Measurements from ENCODE around the gene TTC21A. TPM values are rescaled to one million over a fixed set of nuclear protein-coding genes. Genes with fewer than 3 reads are reported as not detected.

Gene TTC21A
- total RNA-seq, 1 experiment from 2014 or later: 7.7 TPM

DNA sequence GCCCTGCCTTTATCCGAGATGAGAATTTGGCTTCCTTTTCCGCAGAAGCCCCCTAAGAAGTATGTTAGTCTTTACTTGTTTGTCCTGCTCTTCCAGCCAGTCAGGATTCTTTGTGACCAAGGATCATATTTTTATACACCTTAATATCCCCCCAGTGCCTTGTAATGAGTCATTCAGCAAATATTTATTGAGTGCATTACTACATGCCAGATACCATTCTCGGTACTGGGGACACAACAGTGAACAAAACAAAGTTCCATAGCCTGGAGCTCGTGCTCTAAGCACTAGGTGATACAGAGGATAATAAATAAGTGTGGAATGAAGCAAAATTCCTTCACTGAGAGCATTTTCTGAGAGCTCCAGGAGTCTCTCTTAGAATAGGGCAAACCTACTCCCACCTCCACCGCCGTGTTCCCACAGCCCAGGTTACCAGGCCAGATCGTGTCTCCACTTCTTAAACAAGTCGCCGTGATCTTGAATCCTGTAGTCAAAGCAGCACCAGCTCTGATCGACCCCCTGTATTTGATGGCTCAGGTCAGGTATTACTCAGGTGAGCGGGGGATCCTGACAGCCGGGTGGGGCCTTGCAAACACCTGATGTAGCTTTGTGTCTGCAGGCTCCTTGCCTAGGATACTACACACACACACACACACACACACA is 18.5 kb downstream of the TTC21A start:
- POLR2A ChIA-PET: interaction anchor here (1.0 kb wide), 1 partner anchor 18 kb away, joined by 3 read pairs; no protein-coding TSS in a partner anchor
- no peak overlapping the region for H3K4me3 ChIP-seq (ENCODE audit: low read depth in 2 of 2, low read length in 2 of 2)

DNA sequence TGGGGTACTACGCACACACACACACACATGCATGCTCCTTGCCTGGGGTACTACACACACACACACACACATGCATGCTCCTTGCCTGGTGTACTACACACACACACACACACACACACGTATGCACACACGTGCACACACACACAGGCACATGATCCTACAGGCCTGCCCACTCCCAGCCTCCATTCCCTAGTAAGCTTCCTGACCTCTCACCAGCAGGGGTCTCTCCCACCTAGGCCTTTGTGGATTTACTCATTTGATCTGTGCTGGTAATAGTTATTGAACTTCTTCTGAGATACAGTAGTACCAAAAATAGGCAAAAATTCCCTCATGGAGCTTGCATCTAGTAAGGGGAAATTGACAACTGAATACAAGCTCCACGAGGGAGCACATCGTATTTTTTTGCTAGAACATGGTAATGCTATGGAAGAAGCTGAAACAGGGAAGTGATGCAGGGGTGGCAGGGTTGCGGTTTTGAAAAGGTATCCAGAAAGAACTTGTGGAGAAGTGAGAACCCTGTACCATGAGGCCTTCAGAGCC is 19.1 kb downstream of the TTC21A start:
- ATAC-seq (peak; percentile 81; the same call in 1 of the 2 replicates), DNase-seq (ENCODE audit: low read depth, low spot score) (no peak)
- peaks cover 10% of the 10 kb centered on the region; the same call in 1 of the 2 replicates for H3K4me1 ChIP-seq (ENCODE audit: control insufficient read depth, insufficient read depth, low read length)
- H3K27ac ChIP-seq (ENCODE audit: low read length): no peak overlapping the region
- intact Hi-C loops (cut with micrococcal nuclease; ENCODE audit: unreplicated experiment) (loop anchor here (5.0 kb wide), 1 partner anchor 161 kb away; no protein-coding TSS in a partner anchor), in situ Hi-C loops (cut with HindIII; ENCODE audit: low pct_unique_long_range_greater_than_20kb, low sequenced_read_pairs) (no loop called here)
- TF ChIP-seq, protein P1, sequence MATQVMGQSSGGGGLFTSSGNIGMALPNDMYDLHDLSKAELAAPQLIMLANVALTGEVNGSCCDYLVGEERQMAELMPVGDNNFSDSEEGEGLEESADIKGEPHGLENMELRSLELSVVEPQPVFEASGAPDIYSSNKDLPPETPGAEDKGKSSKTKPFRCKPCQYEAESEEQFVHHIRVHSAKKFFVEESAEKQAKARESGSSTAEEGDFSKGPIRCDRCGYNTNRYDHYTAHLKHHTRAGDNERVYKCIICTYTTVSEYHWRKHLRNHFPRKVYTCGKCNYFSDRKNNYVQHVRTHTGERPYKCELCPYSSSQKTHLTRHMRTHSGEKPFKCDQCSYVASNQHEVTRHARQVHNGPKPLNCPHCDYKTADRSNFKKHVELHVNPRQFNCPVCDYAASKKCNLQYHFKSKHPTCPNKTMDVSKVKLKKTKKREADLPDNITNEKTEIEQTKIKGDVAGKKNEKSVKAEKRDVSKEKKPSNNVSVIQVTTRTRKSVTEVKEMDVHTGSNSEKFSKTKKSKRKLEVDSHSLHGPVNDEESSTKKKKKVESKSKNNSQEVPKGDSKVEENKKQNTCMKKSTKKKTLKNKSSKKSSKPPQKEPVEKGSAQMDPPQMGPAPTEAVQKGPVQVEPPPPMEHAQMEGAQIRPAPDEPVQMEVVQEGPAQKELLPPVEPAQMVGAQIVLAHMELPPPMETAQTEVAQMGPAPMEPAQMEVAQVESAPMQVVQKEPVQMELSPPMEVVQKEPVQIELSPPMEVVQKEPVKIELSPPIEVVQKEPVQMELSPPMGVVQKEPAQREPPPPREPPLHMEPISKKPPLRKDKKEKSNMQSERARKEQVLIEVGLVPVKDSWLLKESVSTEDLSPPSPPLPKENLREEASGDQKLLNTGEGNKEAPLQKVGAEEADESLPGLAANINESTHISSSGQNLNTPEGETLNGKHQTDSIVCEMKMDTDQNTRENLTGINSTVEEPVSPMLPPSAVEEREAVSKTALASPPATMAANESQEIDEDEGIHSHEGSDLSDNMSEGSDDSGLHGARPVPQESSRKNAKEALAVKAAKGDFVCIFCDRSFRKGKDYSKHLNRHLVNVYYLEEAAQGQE (IDR thresholded peaks at IDR 0.05; ENCODE audit: insufficient read depth in 1 of 2, low read depth in 2 of 2, low read length in 1 of 2): no peak
- peak; percentile 65 for TF ChIP-seq CTCF (IDR thresholded peaks at IDR 0.05)
- BruUV-seq (replicated peaks): no TSS peak
- ChIA-PET POLR2A (no interaction called here), CTCF (interaction anchor here (0.6 to 2.0 kb wide), 5 partner anchors 19 to 165 kb away, joined by 3 to 9 read pairs (median 4); no protein-coding TSS in a partner anchor)
- H3K9me3 ChIP-seq (ENCODE audit: control insufficient read depth, insufficient read depth, low read depth, low read length): no peaks in the 10 kb centered on the region
- H3K4me3 ChIP-seq (ENCODE audit: low read depth in 2 of 2, low read length in 2 of 2): no peak overlapping the region
- no peaks in the 10 kb centered on the region for H3K36me3 ChIP-seq (ENCODE audit: control insufficient read depth, insufficient read depth, low read length)
- no peaks in the 10 kb centered on the region for H3K27me3 ChIP-seq (ENCODE audit: control insufficient read depth, insufficient read depth, low read length)

More for the DNA sequence above, 18.5 kb downstream of the TTC21A start:
- TF ChIP-seq POLR2AphosphoS5 (IDR thresholded peaks at IDR 0.05; ENCODE audit: low read depth, low read length): no peak
- TF ChIP-seq, protein P1 (IDR thresholded peaks at IDR 0.05; ENCODE audit: insufficient read depth in 1 of 2, low read depth in 2 of 2, low read length in 1 of 2): no peak
- no peak for TF ChIP-seq SIN3A (IDR thresholded peaks at IDR 0.05; ENCODE audit: borderline replicate concordance, insufficient read depth, low read depth, low read length)
- TF ChIP-seq CTCF (IDR thresholded peaks at IDR 0.05): no peak
- no peak for TF ChIP-seq TCF7L2 (IDR thresholded peaks at IDR 0.05; ENCODE audit: low read depth, low read length)
- Histone ChIP-seq H3K27ac (ENCODE audit: low read length) (no peak overlapping the region), H3K36me3 (ENCODE audit: control insufficient read depth, insufficient read depth, low read length) (no peaks in the 10 kb centered on the region), H3K9me3 (ENCODE audit: control insufficient read depth, insufficient read depth, low read depth, low read length) (no peaks in the 10 kb centered on the region), H3K27me3 (ENCODE audit: control insufficient read depth, insufficient read depth, low read length) (no peaks in the 10 kb centered on the region), H3K4me1 (ENCODE audit: control insufficient read depth, insufficient read depth, low read length) (peaks cover 10% of the 10 kb centered on the region; the same call in 1 of the 2 replicates)
- BruUV-seq (replicated peaks): no TSS peak
- DNase-seq (ENCODE audit: low read depth, low spot score) (no peak), ATAC-seq (peak; percentile 82)
- CTCF ChIA-PET: interaction anchor here (1.1 to 2.0 kb wide), 2 partner anchors 20 to 162 kb away, joined by 3 to 9 read pairs; no protein-coding TSS in a partner anchor
- intact Hi-C loops (cut with micrococcal nuclease; ENCODE audit: unreplicated experiment): loop anchor here (5.0 kb wide), 1 partner anchor 161 kb away; no protein-coding TSS in a partner anchor
- in situ Hi-C loops (cut with HindIII; ENCODE audit: low pct_unique_long_range_greater_than_20kb, low sequenced_read_pairs): no loop called here

Data from Panc1 (cell line).